NT2/D1 (cell line): ENCODE results near the gene ZNF346.
"Not testable (repeated sequence)": the region's sequence is repeated elsewhere in the genome, so short reads cannot be mapped to it uniquely, and the experiment has no call there.

Experiments
- YY1 ChIP-seq: IDR thresholded peaks from 2 replicates; pipeline ENCODE4 v1.6.1; 2011; ENCODE audit not compliant: insufficient read length, insufficient read depth
- ZNF274 ChIP-seq: IDR thresholded peaks from 2 replicates; pipeline ENCODE4 v1.6.1; 2011; ENCODE audit warnings: mild to moderate bottlenecking, low read depth, low read length

DNA sequence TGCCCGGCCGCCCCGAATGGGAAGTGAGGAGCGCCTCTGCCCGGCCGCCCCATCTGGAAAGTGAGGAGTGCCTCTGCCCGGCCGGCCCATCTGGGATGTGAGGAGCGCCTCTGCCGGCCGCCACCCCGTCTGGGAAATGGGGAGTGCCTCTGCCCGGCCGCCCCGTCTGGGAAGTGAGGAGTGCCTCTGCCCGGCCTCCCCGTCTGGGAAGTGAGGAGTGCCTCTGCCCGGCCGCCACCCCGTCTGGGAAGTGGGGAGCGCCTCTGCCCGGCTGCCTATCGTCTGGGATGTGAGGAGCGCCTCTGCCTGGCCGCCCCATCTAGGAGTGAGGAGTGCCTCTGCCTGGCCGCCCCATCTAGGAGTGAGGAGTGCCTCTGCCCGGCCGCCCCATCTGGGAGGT lies 38.3 kb upstream of the ZNF346 start:
- TF ChIP-seq ZNF274, YY1: not testable (repeated sequence)
